Cardiac fibroblast (primary cell): ENCODE results near the gene DIDO1.
A peak's percentile ranks its signal among the peaks of the same experiment; 100 is the strongest.

ENCODE experiments used
- DNase-seq, 2 donors: peaks; one replicate each; pipeline versions ENCODE4 v3.0.0 to v3.0.0-alpha.2; 2010; ENCODE audit warnings: low read depth in 2 of 2
- H3K4me3 ChIP-seq, 2 donors: replicated peaks in 1 of 2; 1 replicate in 1 of 2; 2 replicates in 1 of 2; pipeline ENCODE4 v1.5.1; 2011; ENCODE audit warnings: low read depth in 2 of 2, low read length in 2 of 2, mild to moderate bottlenecking in 2 of 2, moderate library complexity in 1 of 2
- CTCF ChIP-seq: IDR thresholded peaks from one replicate; pipeline ENCODE4 v1.5.1; 2011; ENCODE audit warnings: low read depth, mild to moderate bottlenecking, low read length, inconsistent platforms

Gene DIDO1

GRCh38 chr20:62926229-62927127 is at the start of gene DIDO1:
TSS of gene DIDO1 (minus strand) at chr20:62926505.
- H3K4me3 ChIP-seq, result peak within 1 kb of the TSS; percentile 92 to 95
- peak; percentile 82 to 90 for DNase-seq
- TF ChIP-seq CTCF, result peak; percentile 15

- TF ChIP-seq CTCF, result no peak
- no peak for DNase-seq
- no peak overlapping the region for H3K4me3 ChIP-seq
Observed at GRCh38 chr20:62975251-62975760, 49.0 kb upstream of the DIDO1 start.

- no peak for DNase-seq
- no peak for TF ChIP-seq CTCF
- H3K4me3 ChIP-seq, result peak overlapping the region in 1 of 2 donors; percentile 13
Observed at GRCh38 chr20:62972845-62973745, 46.8 kb upstream of the DIDO1 start.

GRCh38 chr20:62971950-62972844 is 45.9 kb upstream of the DIDO1 start:
- DNase-seq, result peak; percentile 78 to 83
- peak overlapping the region; percentile 10 to 13 for H3K4me3 ChIP-seq
- TF ChIP-seq CTCF, result peak; percentile 97

- no peak overlapping the region for H3K4me3 ChIP-seq
- DNase-seq, result no peak
Observed at GRCh38 chr20:62971211-62971949, 45.1 kb upstream of the DIDO1 start.

More at GRCh38 chr20:62971211-62971949, 45.1 kb upstream of the DIDO1 start:
- TF ChIP-seq CTCF, result no peak
